Stomach (tissue), 9 donors: ENCODE measurements around the gene RRP9. TPM values are rescaled to one million over a fixed set of nuclear protein-coding genes. Genes with fewer than 3 reads are reported as not detected.

ENCODE experiments used
- DNase-seq, 2 donors: peaks; one replicate each; pipeline versions ENCODE4 v3.0.0 to v3.0.0-alpha.2; 2013 to 2019
- H3K27ac ChIP-seq, 5 donors: fragments of 200-600 bp in 4 of 5; sonication (generic) in 4 of 5; one replicate each; pipeline ENCODE4 v1.5.1; 2013 to 2019; ENCODE audit warnings: mild to moderate bottlenecking in 1 of 5, moderate library complexity in 1 of 5
- H3K27me3 ChIP-seq, 3 donors: fragments of 200-600 bp; sonication (generic); one replicate each; pipeline ENCODE4 v1.5.1; 2017 to 2019; ENCODE audit warnings: mixed run types in 1 of 3
- H3K36me3 ChIP-seq, 4 donors: fragments of 200-600 bp; sonication (generic); 1 replicate in 3 of 4; 2 replicates in 1 of 4; pipeline ENCODE4 v1.5.1; 2016 to 2019
- H3K4me1 ChIP-seq, 4 donors: fragments of 200-600 bp; sonication (generic); one replicate each; pipeline ENCODE4 v1.5.1; 2016 to 2019
- H3K4me3 ChIP-seq, 4 donors: fragments of 200-600 bp; sonication (generic) in 3 of 4; one replicate each; pipeline ENCODE4 v1.5.1; 2016 to 2019; ENCODE audit warnings: mild to moderate bottlenecking in 1 of 4
- H3K9me3 ChIP-seq, 4 donors: fragments of 200-600 bp; sonication (generic); one replicate each; pipeline ENCODE4 v1.5.1; 2016 to 2019
- EP300 ChIP-seq: sonication (generic); formaldehyde crosslinking; IDR thresholded peaks from one replicate; pipeline ENCODE4 v1.6.1; 2017; ENCODE audit warnings: antibody characterized with exemption
- POLR2A ChIP-seq, 4 donors: fragments of 450-650 bp; IDR thresholded peaks; one replicate each; pipeline ENCODE4 v1.6.1; 2016; ENCODE audit warnings: antibody characterized with exemption in 4 of 4, control low read depth in 2 of 4, mild to moderate bottlenecking in 1 of 4, moderate library complexity in 1 of 4
- POLR2AphosphoS5 ChIP-seq, 3 donors: sonication (generic); formaldehyde crosslinking; IDR thresholded peaks; one replicate each; pipeline ENCODE4 v1.6.1; 2016; ENCODE audit warnings: antibody characterized with exemption in 3 of 3
- WGBS, 5 donors: extraction: QIAGEN DNeasy Blood & Tissue Kit in 3 of 5; methylation state at CpG; one replicate each; pipeline versions ENCODE4 v1.1.5 to v1.1.7; 2013 to 2018; 5-methylcytosine and 5-hydroxymethylcytosine counted together
- intact Hi-C: fragments of 100-400 bp; cut with DNase I; formaldehyde crosslinking; loops from one replicate; pipeline ENCODE4 v1.15.1; 2023; ENCODE audit warnings: low total_unique reads
- polyA plus RNA-seq, 3 donors: library from polyadenylated mRNA; stranded (reverse); fragments of 200-250 nt; gene quantifications; one replicate each; pipeline ENCODE4 v1.2.3, GENCODE V29; 2013
- total RNA-seq, 5 donors: library from RNA; depleted of rRNA; stranded (reverse); fragments of >200 nt; gene quantifications; one replicate each; pipeline versions ENCODE4 v1.1.0 to v1.2.3, GENCODE V29; 2014 to 2016
- TF ChIP-seq, protein P1 (sequence below), 7 experiments: fragments of 450-650 bp in 4 of 7; fragments of 200-600 bp in 3 of 7; sonication (generic) in 3 of 7; IDR thresholded peaks; one replicate each; pipeline ENCODE4 v1.5.1; 2016 to 2019; ENCODE audit warnings: antibody characterized with exemption in 7 of 7, control low read depth in 2 of 7, mild to moderate bottlenecking in 1 of 7
- donor health status: healthy with polysubstance abuse.
- donor health status: Bipolar disorder and iron deficiency.
- donor health status: healthy.

Gene RRP9
- total and polyA plus RNA-seq, 8 donors: 3.2 to 21.0 (median 13.0) TPM

GRCh38 chr3:51959651-51960050, 17.9 kb upstream of the RRP9 start:
- intact Hi-C loops: no loop called here

GRCh38 chr3:51958603-51959521, 17.2 kb upstream of the RRP9 start:
- intact Hi-C loops: no loop called here
- no peak for DNase-seq
- Histone ChIP-seq H3K36me3 (peaks cover 0 to 41% (median 35%) of the 10 kb centered on the region in 4 donors), H3K4me1 (peaks cover 16 to 45% (median 28%) of the 10 kb centered on the region in 4 donors), H3K27me3 (peaks cover 0 to 20% (median 0%) of the 10 kb centered on the region in 3 donors), H3K9me3 (no peaks in the 10 kb centered on the region), H3K4me3 (no peak overlapping the region), H3K27ac (no peak overlapping the region)
- TF ChIP-seq EP300 (no peak), POLR2AphosphoS5 (IDR thresholded peaks at IDR 0.05) (no peak), POLR2A (IDR thresholded peaks at IDR 0.05) (no peak)
- TF ChIP-seq, protein P1, sequence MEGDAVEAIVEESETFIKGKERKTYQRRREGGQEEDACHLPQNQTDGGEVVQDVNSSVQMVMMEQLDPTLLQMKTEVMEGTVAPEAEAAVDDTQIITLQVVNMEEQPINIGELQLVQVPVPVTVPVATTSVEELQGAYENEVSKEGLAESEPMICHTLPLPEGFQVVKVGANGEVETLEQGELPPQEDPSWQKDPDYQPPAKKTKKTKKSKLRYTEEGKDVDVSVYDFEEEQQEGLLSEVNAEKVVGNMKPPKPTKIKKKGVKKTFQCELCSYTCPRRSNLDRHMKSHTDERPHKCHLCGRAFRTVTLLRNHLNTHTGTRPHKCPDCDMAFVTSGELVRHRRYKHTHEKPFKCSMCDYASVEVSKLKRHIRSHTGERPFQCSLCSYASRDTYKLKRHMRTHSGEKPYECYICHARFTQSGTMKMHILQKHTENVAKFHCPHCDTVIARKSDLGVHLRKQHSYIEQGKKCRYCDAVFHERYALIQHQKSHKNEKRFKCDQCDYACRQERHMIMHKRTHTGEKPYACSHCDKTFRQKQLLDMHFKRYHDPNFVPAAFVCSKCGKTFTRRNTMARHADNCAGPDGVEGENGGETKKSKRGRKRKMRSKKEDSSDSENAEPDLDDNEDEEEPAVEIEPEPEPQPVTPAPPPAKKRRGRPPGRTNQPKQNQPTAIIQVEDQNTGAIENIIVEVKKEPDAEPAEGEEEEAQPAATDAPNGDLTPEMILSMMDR (IDR thresholded peaks at IDR 0.05): no peak
- WGBS, 5 donors: 91 to 95% (median 93%) methylated on average over 18 to 20 of the region's 20 CpGs

More at GRCh38 chr3:51959651-51960050, 17.9 kb upstream of the RRP9 start:
- Histone ChIP-seq H3K4me1 (peaks cover 16 to 53% (median 34%) of the 10 kb centered on the region in 4 donors), H3K36me3 (peaks cover 0 to 41% (median 35%) of the 10 kb centered on the region in 4 donors), H3K27ac (no peak overlapping the region), H3K4me3 (no peak overlapping the region), H3K27me3 (peaks cover 0 to 20% (median 0%) of the 10 kb centered on the region in 3 donors), H3K9me3 (no peaks in the 10 kb centered on the region)
- WGBS, 5 donors: 96 to 98% (median 97%) methylated on average over 7 of the region's 7 CpGs
- no peak for DNase-seq
- TF ChIP-seq POLR2A (IDR thresholded peaks at IDR 0.05) (no peak), EP300 (no peak), POLR2AphosphoS5 (IDR thresholded peaks at IDR 0.05) (no peak)
- TF ChIP-seq, protein P1 (IDR thresholded peaks at IDR 0.05): no peak

- H3K4me3 ChIP-seq: no peak overlapping the region
- no peaks in the 10 kb centered on the region for H3K9me3 ChIP-seq
- H3K27ac ChIP-seq: no peak overlapping the region
- intact Hi-C loops: no loop called here
- no peak for DNase-seq
- H3K27me3 ChIP-seq: peaks cover 0 to 20% (median 0%) of the 10 kb centered on the region in 3 donors
- TF ChIP-seq, protein P1 (IDR thresholded peaks at IDR 0.05): no peak
- TF ChIP-seq POLR2A (IDR thresholded peaks at IDR 0.05) (no peak), EP300 (no peak), POLR2AphosphoS5 (IDR thresholded peaks at IDR 0.05) (no peak)
- H3K4me1 ChIP-seq: peaks cover 16 to 33% (median 22%) of the 10 kb centered on the region in 4 donors
- peaks cover 0 to 41% (median 35%) of the 10 kb centered on the region in 4 donors for H3K36me3 ChIP-seq
- 91 to 99% (median 96%) methylated on average over 12 to 15 of the region's 15 CpGs for WGBS, 5 donors
These were observed 16.0 kb upstream of the RRP9 start for GRCh38 chr3:51957520-51958205.
